ENCODE results near the gene CERKL.
A peak's percentile ranks its signal among the peaks of the same experiment; 100 is the strongest.
"Not testable (repeated sequence)": the region's sequence is repeated elsewhere in the genome, so short reads cannot be mapped to it uniquely, and the experiment has no call there.

Gene CERKL, protein sequence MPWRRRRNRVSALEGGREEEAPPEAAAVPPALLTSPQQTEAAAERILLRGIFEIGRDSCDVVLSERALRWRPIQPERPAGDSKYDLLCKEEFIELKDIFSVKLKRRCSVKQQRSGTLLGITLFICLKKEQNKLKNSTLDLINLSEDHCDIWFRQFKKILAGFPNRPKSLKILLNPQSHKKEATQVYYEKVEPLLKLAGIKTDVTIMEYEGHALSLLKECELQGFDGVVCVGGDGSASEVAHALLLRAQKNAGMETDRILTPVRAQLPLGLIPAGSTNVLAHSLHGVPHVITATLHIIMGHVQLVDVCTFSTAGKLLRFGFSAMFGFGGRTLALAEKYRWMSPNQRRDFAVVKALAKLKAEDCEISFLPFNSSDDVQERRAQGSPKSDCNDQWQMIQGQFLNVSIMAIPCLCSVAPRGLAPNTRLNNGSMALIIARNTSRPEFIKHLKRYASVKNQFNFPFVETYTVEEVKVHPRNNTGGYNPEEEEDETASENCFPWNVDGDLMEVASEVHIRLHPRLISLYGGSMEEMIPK

GRCh38 chr2:181656450-181657291 is at the start of gene CERKL:
Gene CERKL, minus strand, starts transcription at chr2:181657105. Its CDS starts 99 bp downstream, at chr2:181657006.
- peak; percentile 48 for DNase-seq (ENCODE audit: low spot score)

- not testable (repeated sequence) for DNase-seq (ENCODE audit: low spot score)
These were observed 45.6 kb upstream of the CERKL start for GRCh38 chr2:181702519-181702918.

- no peak for DNase-seq (ENCODE audit: low spot score)
These were observed 41.3 kb upstream of the CERKL start for GRCh38 chr2:181698223-181698622.

DNA sequence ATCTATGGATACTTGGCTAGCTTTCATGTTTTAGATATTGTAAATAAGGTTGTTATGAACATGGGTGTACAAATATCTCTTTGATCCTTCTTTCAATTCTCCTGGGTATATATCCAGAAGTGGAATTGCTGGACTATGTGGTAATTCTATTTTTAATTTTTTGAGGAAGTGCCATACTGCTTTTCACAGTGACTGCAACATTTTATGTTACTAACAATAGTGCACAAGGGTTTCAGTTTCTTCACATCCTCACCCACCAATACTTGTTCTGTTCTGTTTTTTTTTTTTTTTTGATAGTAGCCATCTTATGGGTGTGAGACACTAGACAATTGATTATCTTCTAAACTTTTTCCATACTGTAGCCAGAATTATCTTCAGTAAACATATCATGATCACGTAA is 40.7 kb upstream of the CERKL start:
- DNase-seq (ENCODE audit: low spot score) = no peak

- DNase-seq (ENCODE audit: low spot score) = no peak
These were observed 40.2 kb upstream of the CERKL start for GRCh38 chr2:181697126-181697525.

DNA sequence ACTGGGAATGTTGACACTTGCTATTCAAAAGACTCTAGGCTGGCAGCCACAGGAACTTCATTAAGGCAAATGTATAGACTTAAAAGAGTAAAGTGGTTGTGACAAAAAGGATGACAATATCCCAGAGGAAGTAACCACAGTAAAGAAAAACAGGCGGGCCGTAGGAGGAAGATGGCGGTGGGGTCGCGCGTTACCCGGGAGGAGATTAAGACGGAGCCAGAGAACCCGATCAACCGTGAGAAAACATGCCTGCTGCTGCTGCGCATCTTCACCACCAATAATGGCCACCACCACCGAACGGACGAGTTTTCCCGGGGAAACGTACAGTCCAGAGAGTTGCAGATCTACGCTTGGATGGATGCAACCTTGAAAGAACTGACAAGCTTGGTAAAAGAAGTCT is 37.4 kb upstream of the CERKL start:
- no peak for DNase-seq (ENCODE audit: low spot score)

GRCh38 chr2:181690860-181691259 is 34.0 kb upstream of the CERKL start:
- no peak for DNase-seq (ENCODE audit: low spot score)

GRCh38 chr2:181686576-181687185 is 29.8 kb upstream of the CERKL start:
- no peak for DNase-seq (ENCODE audit: low spot score)

DNA sequence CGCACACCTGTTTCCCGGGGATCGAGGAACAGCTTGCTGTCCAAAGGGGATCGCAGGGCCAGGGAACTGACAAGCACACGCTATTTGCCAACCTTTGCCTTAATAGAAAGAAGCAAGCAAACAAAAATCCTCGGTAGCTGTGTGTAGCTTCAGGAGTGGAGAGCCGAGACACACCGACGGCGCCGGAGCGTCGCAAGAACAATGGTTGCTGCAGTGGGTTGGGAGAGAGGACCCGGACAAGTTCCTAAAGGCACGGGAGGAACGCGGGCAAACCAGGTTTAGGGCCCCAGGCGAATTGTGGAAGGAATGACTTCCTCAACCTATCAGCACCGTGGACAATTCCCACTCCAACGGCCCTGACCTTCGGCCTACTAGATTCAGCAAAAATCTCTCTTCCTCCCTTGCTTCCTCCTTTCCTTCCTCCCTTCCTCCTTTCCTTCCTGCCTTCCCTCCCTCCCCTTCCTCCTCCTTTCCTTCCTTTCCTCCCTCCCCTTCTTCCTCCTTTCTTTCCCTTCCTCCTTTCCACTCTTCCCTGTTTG is 28.3 kb upstream of the CERKL start:
- peak; percentile 12 for DNase-seq (ENCODE audit: low spot score)

DNA sequence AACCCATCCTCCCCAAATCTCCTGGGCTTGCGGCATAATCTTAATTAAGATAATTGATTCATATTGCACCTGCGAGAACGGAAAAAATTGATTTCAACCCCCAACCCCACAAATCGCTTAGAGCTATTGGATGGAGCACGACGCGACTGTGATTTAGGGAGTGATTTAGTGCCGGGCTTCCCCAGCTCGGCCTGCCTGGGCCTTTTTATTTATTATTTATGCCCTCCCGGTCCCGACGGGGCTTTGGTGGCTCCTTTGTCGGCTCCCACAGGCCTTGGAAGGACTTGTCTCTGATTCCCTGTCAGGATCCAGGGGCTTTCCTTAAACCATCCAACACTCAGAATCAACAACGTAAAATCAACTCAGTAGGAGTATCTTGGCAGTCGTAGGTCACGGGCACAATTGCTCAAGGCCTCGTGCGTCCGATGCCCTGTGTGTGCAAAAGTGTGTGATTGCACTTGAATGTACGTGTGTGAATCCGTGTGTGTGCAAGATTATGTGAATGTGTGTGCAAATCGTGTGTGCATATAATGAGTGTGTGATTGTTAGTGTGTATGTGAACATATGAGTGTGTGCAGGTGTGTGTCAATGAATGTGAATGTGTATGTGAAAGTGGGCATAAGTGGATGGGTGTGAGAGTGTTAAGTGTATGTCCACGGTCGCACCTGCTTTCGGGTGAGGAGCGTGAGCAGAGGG is 27.7 kb upstream of the CERKL start:
- no peak for DNase-seq (ENCODE audit: low spot score)

GRCh38 chr2:181683518-181684453 is 26.9 kb upstream of the CERKL start:
- peak; percentile 53 for DNase-seq (ENCODE audit: low spot score)

DNA sequence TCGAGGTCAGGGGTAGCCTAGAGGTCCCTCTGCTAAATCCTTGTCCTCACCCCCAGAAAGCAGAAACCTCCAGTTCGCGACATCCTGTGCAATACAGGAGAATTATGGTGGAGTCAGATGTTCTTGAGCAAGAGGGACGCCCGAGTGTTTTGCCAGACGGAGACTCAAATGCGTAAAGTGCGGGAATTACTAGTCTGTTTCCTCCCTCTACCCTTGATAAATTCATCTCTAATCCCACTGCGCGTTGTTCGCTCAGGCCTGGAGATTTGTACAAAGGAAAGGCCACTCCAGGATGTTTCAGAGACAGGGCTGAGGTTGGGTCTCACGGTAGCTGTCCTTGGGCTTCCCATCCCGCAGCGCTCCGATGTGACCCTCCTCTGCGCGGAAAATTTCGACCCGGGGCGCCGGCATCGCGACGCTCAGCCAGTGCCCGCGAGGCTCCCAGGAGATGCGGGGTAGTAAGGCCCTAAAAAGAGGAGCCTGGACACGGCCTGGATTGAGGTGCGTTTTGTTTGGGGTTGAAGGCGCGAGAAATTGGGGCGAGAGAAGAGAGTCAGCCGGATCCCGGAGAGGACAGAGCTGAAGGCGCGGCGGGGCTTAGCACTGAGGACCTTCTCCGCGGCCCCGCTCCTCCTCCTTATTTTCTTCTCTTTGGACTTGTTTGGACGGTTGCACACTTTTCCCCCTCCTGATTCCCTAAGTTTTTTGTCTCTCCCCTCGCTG is 26.1 kb upstream of the CERKL start:
- DNase-seq (ENCODE audit: low spot score) = no peak

- DNase-seq (ENCODE audit: low spot score) = no peak
These were observed 25.3 kb upstream of the CERKL start for GRCh38 chr2:181682026-181682789.

- no peak for DNase-seq (ENCODE audit: low spot score)
These were observed 24.3 kb upstream of the CERKL start for GRCh38 chr2:181680937-181681811.

DNA sequence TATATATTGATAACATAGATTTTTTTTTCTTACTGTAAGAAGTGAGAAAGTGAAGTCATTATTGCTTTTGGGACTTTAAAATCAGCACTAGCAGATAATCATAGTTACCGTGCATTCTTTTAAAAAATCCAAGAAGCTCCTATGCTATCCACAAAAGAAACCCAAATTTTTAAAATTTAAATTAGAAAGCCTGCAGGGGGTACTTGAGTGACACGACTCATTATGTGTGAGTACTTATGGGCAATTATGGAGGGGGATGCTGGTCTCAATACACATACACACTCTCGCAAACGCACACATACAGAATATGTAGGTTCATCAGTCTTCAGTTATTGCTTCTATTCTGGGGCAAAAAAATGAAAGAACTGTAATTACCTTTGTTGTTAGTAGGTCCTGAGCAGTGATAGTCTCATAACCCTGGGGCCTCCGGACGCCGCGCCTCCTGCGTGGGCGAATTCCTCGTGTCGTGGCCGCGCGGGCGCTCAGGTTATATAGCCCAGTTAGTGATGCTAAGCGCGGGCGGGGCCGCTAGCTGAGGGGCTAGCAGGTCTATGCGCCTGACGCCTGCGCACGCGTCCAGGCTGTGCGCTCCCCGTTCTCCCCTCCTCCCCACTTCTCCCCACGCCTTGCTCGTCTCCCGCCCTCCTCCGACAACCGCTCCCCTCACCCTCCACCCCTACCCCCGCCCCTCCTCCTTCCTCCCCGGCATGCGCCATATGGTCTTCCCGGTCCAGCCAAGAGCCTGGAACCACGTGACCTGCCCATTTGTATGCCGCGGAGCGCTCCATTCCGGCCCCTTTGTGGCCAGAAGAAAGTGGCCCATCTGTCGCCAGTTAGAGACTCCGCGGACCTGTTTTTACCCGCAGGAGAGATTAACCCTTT is 23.4 kb upstream of the CERKL start, which contains the start of gene NEUROD1:
Gene NEUROD1 (minus strand): TSS at position 463 of the 882 bp plus-strand sequence. CDS start 1,657 bp downstream, outside the sequence.
- no peak for DNase-seq (ENCODE audit: low spot score)

GRCh38 chr2:181679544-181679979 is 22.7 kb upstream of the CERKL start:
- DNase-seq (ENCODE audit: low spot score) = no peak
